Placental epithelial cell (primary cell): ENCODE measurements around the gene GSC2. TPM values are rescaled to one million over a fixed set of nuclear protein-coding genes. Genes with fewer than 3 reads are reported as not detected.

ENCODE experiments used
- total RNA-seq: library from RNA; depleted of rRNA; stranded (reverse); fragments of >200 nt; gene quantifications from 2 replicates; pipeline ENCODE4 v1.2.3, GENCODE V29; 2012

The GSC2 gene, protein sequence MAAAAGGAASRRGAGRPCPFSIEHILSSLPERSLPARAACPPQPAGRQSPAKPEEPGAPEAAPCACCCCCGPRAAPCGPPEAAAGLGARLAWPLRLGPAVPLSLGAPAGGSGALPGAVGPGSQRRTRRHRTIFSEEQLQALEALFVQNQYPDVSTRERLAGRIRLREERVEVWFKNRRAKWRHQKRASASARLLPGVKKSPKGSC
- not detected in 2 replicates for total RNA-seq

DNA sequence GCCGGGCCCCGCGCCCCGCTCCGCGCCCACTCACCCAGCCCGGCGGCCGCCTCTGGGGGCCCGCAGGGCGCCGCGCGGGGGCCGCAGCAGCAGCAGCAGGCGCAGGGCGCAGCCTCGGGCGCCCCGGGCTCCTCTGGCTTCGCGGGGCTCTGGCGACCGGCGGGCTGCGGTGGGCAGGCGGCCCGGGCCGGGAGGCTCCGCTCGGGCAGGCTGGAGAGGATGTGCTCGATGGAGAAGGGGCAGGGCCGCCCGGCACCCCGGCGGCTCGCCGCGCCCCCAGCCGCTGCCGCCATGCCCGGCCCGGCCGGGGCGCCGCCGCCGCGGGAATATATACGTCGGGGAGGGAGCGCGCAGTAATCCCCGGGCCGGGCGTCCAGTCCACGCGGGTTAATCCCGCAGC is at the start of gene GSC2:
Gene GSC2 (minus strand): TSS at position 302 of the 400 bp plus-strand sequence. CDS start 9 bp downstream, at position 293.

DNA sequence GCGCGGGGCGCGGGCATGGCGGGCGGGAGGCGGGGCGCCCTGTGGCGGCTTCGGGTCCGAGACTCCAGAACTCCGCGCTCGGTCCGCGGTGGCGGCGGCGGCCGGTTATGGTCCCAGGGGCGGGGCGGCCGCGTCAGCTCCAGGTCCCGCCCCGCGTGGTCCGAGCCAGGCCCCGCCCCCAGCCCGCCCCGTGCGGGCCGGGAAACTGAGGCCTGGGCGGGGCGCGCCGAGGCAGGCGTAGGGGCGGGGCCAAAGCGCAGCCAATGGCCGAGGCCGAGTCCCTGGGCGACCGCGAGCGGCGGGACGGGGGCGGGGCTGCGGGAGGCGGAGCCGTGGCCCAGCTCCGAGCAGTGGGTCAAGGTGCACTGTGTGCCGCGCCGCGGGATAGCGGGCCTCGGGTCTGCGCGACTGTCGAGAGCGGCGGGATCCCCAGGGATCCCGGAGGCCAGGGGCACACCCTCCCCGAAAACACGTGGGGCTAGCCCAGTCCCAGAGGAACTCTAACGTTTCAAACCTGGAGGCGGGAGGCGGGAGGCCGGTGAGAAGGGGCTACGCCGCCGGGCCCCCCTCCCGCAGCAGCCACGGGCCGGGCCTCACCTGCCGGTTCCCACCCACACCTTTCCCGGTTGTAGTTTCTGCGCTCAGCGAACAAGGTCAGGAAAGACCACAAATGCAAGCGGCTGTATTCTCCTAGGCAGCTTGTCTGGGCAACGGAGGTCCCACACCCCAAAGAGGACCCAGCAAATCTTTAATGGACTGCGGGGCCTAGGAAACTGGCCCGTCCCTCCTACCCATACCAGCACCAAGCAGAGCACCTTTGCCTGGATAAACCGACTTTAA is 28.8 kb upstream of the GSC2 start, which contains the start of gene SLC25A1:
Gene SLC25A1 (minus strand): TSS at position 80 of the 840 bp plus-strand sequence. CDS start 63 bp downstream, at position 17.

DNA sequence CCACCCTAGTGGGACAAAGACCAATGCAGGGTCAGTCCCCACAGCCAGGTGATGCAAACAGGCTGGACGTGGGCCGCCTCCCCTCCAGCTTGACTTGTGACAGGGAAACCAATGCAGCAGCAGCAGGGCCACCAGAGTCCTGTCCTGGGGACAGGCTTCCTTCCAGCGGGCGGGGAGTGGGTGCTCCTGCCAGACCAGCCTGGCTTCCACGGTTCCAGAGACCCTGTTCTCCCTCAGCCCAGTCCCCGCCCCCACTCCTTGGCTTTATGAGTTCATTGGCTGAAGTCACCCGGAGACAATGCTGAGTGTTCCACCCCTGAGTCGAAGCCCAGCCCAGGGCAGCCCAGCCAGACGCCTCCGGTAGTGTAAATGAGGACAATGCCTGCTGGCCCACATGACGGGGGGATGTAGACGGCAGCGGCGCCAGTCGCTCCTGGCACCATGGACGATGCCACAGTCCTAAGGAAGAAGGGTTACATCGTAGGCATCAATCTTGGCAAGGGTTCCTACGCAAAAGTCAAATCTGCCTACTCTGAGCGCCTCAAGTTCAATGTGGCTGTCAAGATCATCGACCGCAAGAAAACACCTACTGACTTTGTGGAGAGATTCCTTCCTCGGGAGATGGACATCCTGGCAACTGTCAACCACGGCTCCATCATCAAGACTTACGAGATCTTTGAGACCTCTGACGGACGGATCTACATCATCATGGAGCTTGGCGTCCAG is 19.0 kb downstream of the GSC2 start, which contains the start of gene TSSK2:
Gene TSSK2 (plus strand): TSS at position 350 of the 726 bp plus-strand sequence. CDS start 92 bp downstream, at position 442.

DNA sequence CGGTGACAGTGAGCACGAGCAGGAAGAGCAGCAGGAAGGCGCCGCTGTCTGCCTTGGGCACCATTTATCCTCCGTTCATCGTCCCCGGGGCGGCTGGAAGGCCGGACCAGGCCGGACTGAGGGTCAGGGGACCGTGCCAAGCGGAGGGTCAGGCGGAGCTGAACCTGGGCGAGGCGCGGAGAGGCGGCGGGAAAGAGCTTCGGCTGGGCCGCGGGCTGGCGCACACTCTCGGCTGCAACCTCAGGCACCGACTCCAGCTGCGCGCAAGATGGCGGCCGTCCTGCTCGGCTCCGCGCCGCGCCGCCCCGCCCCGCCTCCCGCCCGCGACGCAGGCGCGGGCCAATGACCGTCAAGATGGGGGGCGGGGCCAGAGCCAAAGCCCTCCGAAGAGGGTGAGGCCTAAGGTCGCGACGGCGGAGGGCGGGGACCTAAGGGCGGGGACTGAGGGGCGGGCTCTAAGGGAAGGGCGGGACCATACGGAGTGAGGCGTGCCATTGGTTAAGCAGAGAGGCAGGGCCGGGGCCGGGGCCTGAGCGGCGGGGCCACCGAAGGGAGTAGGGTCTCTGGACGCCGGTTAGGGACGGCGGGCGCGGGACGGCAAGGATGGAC is 27.8 kb downstream of the GSC2 start, which contains the start of gene DGCR2:
Gene DGCR2 (minus strand): TSS at position 270 of the 609 bp plus-strand sequence. CDS start 206 bp downstream, at position 64.

Other genes with a start within 250 kb of the GSC2 start
- 2.0 and 5.5 TPM in 2 replicates for gene DGCR6, start 244.0 kb downstream of the GSC2 start, total RNA-seq
- gene PRODH, start 214.0 kb downstream of the GSC2 start, total RNA-seq = 0.11 and 0.79 TPM in 2 replicates
- gene DGCR2, start 27.9 kb downstream of the GSC2 start, total RNA-seq = 85.2 and 133 TPM in 2 replicates
- not detected in 2 replicates for gene TSSK2, start 19.0 kb downstream of the GSC2 start, total RNA-seq
- gene ESS2, start 5.6 kb downstream of the GSC2 start, total RNA-seq = 11.0 and 18.7 TPM in 2 replicates
- gene SLC25A1, start 28.4 kb upstream of the GSC2 start, total RNA-seq = 94.6 and 158 TPM in 2 replicates
- 5.5 and 6.3 TPM in 2 replicates for gene CLTCL1, start 141.4 kb upstream of the GSC2 start, total RNA-seq